Left cardiac atrium (tissue), 4 donors: ENCODE results near the gene MED29. TPM values are rescaled to one million over a fixed set of nuclear protein-coding genes. Genes with fewer than 3 reads are reported as not detected.
A peak's percentile ranks its signal among the peaks of the same experiment; 100 is the strongest.

Experiments used
- ATAC-seq, 2 donors: fragments of 200-7000 bp; cut with Tn5 transposase; one replicate each; pipeline ENCODE4 v1.9.1; 2020; ENCODE audit warnings: mild to moderate bottlenecking in 2 of 2, moderate library complexity in 2 of 2
- DNase-seq: peaks from one replicate; pipeline ENCODE4 v3.0.0-alpha.2; 2020
- intact Hi-C, 2 donors: fragments of 100-400 bp; cut with DNase I; formaldehyde crosslinking; loops; one replicate each; pipeline versions ENCODE4 v1.14.1 to v1.15.1; 2022 to 2023
- total RNA-seq, 2 donors: library from RNA; stranded (reverse); fragmentation: NEBNext Ultra II Directional; extraction: Animal tissue kit (Norgen Biotek cat#: 25700); gene quantifications; one replicate each; pipeline ENCODE4 v1.2.1, GENCODE V29; 2021
- donor health status: DM: no; HTN: yes; CAD: no.
- donor health status: DM: no; HTN: yes; CAD: no; lungs with severe emphysema.
- donor health status: DM: yes; HTN: yes; CAD: no.
- donor health status: Dilated cardiomyopathy.

The MED29 gene
- total RNA-seq, 2 donors from 2014 or later, result 21.3 to 25.1 TPM

GRCh38 chr19:39417463-39418181 is 26.4 kb downstream of the MED29 start:
- intact Hi-C loops, result loop anchor here in 1 of 2 donors (2.0 kb wide), 1 partner anchor 15 kb away; no protein-coding TSS in a partner anchor
- ATAC-seq (no peak), DNase-seq (no peak)

GRCh38 chr19:39419003-39419402 is 27.8 kb downstream of the MED29 start:
- intact Hi-C loops, result no loop called here
- DNase-seq (no peak), ATAC-seq (no peak)

DNA sequence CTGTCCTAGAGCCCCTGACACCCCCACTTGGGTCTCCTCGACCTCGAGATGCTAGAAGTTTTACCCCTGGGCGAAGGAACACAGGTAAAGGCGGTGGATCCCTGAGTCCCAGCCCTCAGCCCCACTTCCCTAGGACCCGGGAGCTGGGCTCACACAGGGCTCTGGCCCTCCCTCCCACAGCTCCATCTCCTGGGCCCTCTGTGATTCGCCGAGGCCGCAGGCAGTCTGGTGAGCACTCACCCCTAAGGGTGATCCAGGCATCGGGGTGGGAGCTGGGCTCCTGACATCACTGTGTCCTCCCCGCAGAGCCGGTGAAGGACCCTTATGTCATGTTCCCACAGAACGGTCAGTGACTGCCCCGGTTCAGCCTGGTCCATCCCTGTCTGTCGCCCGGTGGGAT is 29.6 kb downstream of the MED29 start:
- intact Hi-C loops, result no loop called here
- no peak for DNase-seq
- ATAC-seq, result no peak

- DNase-seq (no peak), ATAC-seq (no peak)
- intact Hi-C loops, result no loop called here
Measured at GRCh38 chr19:39422020-39422419, 30.8 kb downstream of the MED29 start.

DNA sequence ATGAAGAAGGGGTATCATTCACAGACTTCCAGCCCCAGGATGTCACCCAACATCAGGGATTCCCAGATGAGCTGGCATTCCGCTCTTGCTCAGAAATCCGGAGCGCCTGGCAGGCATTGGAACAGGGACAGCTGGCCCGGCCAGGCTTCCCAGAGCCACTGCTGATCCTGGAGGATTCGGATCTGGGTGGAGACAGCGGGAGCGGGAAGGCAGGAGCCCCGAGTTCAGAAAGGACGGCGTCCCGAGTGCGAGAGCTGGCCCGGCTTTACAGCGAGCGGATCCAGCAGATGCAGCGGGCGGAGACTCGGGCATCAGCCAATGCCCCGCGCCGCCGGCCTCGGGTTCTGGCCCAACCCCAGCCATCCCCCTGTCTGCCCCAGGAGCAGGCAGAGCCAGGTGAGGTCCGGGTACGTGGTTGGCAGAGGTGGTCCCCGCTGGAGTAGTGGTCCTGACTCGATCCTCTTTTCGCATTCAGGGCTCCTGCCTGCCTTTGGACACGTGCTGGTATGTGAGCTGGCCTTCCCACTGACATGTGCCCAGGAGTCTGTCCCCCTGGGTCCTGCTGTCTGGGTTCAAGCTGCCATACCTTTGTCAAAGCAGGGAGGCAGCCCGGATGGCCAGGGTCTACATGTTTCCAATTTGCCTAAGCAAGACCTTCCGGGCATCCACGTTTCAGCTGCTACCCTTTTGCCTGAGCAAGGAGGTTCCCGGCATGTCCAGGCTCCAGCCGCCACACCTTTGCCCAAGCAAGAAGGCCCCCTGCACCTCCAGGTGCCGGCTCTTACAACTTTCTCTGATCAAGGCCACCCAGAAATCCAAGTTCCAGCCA is 32.3 kb downstream of the MED29 start:
- intact Hi-C loops, result no loop called here
- no peak for DNase-seq
- ATAC-seq, result no peak

GRCh38 chr19:39424934-39425333 is 33.8 kb downstream of the MED29 start:
- ATAC-seq (no peak), DNase-seq (no peak)
- intact Hi-C loops, result no loop called here

- intact Hi-C loops, result no loop called here
- ATAC-seq (no peak), DNase-seq (no peak)
Measured at GRCh38 chr19:39425744-39426143, 34.6 kb downstream of the MED29 start.

DNA sequence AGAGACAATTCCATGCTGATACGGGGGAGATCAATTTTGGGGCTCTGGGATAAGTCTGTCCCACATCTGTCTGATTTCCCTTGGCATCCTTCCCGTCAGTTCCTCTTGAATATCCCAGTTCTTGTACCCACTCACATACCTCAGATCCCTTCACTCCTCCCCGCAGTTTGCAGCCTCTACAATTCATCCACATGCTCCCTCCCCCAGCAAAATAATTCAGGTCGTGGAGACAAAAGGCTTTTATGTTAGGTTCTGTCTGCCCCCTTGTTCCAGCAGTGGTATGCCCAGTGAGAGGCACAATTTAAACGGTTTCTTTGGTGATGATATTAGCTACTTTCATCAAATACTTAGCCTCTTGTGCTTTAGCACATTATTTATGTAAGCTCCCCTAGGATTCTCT is 35.0 kb downstream of the MED29 start:
- no peak for ATAC-seq
- intact Hi-C loops, result no loop called here
- no peak for DNase-seq

- ATAC-seq, result no peak
- intact Hi-C loops, result no loop called here
- no peak for DNase-seq
Measured at GRCh38 chr19:39427707-39428106, 36.5 kb downstream of the MED29 start.

GRCh38 chr19:39428283-39429112 is 37.3 kb downstream of the MED29 start:
- peak; percentile 79 to 91 for ATAC-seq
- intact Hi-C loops, result no loop called here

GRCh38 chr19:39430675-39431593 is 39.8 kb downstream of the MED29 start:
- peak; percentile 57 for DNase-seq
- intact Hi-C loops, result no loop called here
- peak in 1 of 2 donors; percentile 24 for ATAC-seq

More at GRCh38 chr19:39428283-39429112, 37.3 kb downstream of the MED29 start:
- DNase-seq, result peak; percentile 78

- intact Hi-C loops, result loop anchor here in 1 of 2 donors (2.0 kb wide), 1 partner anchor 16 kb away; no protein-coding TSS in a partner anchor
- DNase-seq (no peak), ATAC-seq (no peak)
Measured at GRCh38 chr19:39432677-39433025, 41.5 kb downstream of the MED29 start.

- no peak for DNase-seq
- no peak for ATAC-seq
- intact Hi-C loops, result loop anchor here in 1 of 2 donors (2.0 kb wide), 1 partner anchor 17 kb away; no protein-coding TSS in a partner anchor
Measured at GRCh38 chr19:39433480-39434079, 42.4 kb downstream of the MED29 start.

- DNase-seq (no peak), ATAC-seq (no peak)
- intact Hi-C loops, result no loop called here
Measured at GRCh38 chr19:39434123-39435076, 43.2 kb downstream of the MED29 start.

DNA sequence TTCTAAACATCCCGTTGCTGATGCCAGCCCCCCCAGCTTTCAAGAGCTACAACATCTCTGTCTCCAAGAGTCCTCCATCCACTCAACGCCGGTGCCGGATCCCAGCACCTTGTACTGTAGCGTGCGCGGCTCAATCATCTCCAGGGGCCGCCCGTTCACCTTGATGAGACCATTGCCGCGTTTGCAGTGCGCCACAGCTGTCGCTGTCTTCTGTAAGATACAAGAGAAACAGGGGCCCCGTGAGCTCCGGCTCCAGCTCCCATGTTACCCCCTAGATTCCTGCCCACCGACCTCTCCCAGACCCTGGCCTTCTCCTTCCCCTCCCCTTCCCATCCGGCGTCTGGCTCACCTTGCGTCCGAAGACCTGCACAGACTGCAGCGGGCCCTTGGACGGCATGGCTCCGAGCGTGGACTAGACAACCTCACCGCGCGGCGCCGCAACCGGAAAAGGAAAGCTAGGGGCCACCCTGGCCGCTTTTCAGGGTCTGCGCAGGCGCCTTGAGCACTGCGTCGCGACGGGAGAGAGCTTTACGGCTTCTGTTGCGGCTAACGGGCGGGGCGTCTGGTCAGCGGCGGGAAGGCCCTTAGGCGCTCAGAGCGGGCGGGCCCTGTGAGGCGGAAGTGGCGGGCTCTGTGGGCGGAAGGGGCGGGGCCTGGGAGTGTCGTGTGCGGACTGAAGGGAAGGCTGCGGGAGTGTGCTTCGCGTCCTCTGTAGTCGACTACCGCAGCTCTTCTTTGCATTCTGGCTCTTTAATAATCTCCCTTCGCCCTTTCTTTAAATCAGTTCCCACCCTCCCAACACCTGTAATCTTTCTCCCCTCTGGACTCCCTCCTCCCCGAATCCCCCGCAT is 44.5 kb downstream of the MED29 start, which contains the start of gene RPS16:
Gene RPS16 (minus strand): TSS at position 451 of the 851 bp plus-strand sequence. CDS start 54 bp downstream, at position 397.
- DNase-seq, result peak; percentile 99
- ATAC-seq, result peak; percentile 98 to 99
- intact Hi-C loops, result no loop called here

GRCh38 chr19:39436350-39436716 is 45.2 kb downstream of the MED29 start:
- intact Hi-C loops, result no loop called here
- ATAC-seq (no peak), DNase-seq (no peak)
